GM21723 (cell line): ENCODE data around the gene PPFIBP2.
A peak's percentile ranks its signal among the peaks of the same experiment; 100 is the strongest.

ENCODE experiments used
- ATAC-seq: cut with Tn5 transposase; IDR thresholded peaks from one replicate; pipeline ENCODE4 v1.9.1; 2021; ENCODE audit warnings: mild to moderate bottlenecking, moderate library complexity; ENCODE audit not compliant: unreplicated experiment

Gene PPFIBP2

GRCh38 chr11:7548659-7549274, 35.0 kb downstream of the PPFIBP2 start:
- peak; percentile 72 for ATAC-seq

- no peak for ATAC-seq
These were observed 35.9 kb downstream of the PPFIBP2 start for GRCh38 chr11:7549681-7550080.

GRCh38 chr11:7551571-7551970, 37.8 kb downstream of the PPFIBP2 start:
- ATAC-seq, result no peak

- ATAC-seq, result no peak
These were observed 38.9 kb downstream of the PPFIBP2 start for GRCh38 chr11:7552666-7553065.

- no peak for ATAC-seq
These were observed 41.4 kb downstream of the PPFIBP2 start for GRCh38 chr11:7555052-7555699.

- ATAC-seq, result no peak
These were observed 44.2 kb downstream of the PPFIBP2 start for GRCh38 chr11:7558046-7558445.

GRCh38 chr11:7559398-7560283, 45.8 kb downstream of the PPFIBP2 start:
- peak; percentile 65 for ATAC-seq

- ATAC-seq, result no peak
These were observed 47.8 kb downstream of the PPFIBP2 start for GRCh38 chr11:7561562-7561961.

- no peak for ATAC-seq
These were observed 49.5 kb downstream of the PPFIBP2 start for GRCh38 chr11:7563281-7563680.

GRCh38 chr11:7564803-7565202, 51.0 kb downstream of the PPFIBP2 start:
- no peak for ATAC-seq

- no peak for ATAC-seq
These were observed 53.5 kb downstream of the PPFIBP2 start for GRCh38 chr11:7567311-7567710.

- no peak for ATAC-seq
These were observed 55.2 kb downstream of the PPFIBP2 start for GRCh38 chr11:7569044-7569443.

GRCh38 chr11:7570241-7570640, 56.4 kb downstream of the PPFIBP2 start:
- no peak for ATAC-seq

- no peak for ATAC-seq
These were observed 57.2 kb downstream of the PPFIBP2 start for GRCh38 chr11:7570938-7571521.

GRCh38 chr11:7571640-7572000, 57.8 kb downstream of the PPFIBP2 start:
- no peak for ATAC-seq

- ATAC-seq, result no peak
These were observed 58.4 kb downstream of the PPFIBP2 start for GRCh38 chr11:7572001-7572712.

GRCh38 chr11:7573193-7573557, 59.4 kb downstream of the PPFIBP2 start:
- ATAC-seq, result no peak

- no peak for ATAC-seq
These were observed 59.9 kb downstream of the PPFIBP2 start for GRCh38 chr11:7573558-7574296.

- no peak for ATAC-seq
These were observed 60.8 kb downstream of the PPFIBP2 start for GRCh38 chr11:7574491-7575130.
